SK-N-SH treated with all-trans-retinoic acid at 6 μM for 48 hours (cell line): ENCODE data around the gene CDRT4.

Experiments
- ATAC-seq: fragments of 200-7000 bp; cut with Tn5 transposase; 3 replicates; pipeline ENCODE4 v1.9.1; 2020; ENCODE audit warnings: mild to moderate bottlenecking, moderate library complexity
- BACH2 ChIP-seq: fragments of 250-450 bp; sonication (Bioruptor Pico); IDR thresholded peaks from 2 replicates; pipeline ENCODE4 v1.9.0; 2021; ENCODE audit warnings: mild to moderate bottlenecking, borderline replicate concordance
- CREB5 ChIP-seq: fragments of 250-450 bp; sonication (Bioruptor Pico); IDR thresholded peaks from 2 replicates; pipeline ENCODE4 v1.5.1; 2020; ENCODE audit warnings: low read depth, mild to moderate bottlenecking, moderate library complexity
- CSDC2 ChIP-seq: fragments of 250-450 bp; sonication (Bioruptor Pico); IDR thresholded peaks from 2 replicates; pipeline ENCODE4 v1.5.0; 2020; ENCODE audit warnings: mild to moderate bottlenecking, moderate library complexity
- CSRNP3 ChIP-seq: fragments of 250-450 bp; sonication (Bioruptor Pico); IDR thresholded peaks from 2 replicates; pipeline ENCODE4 v1.5.1; 2021; ENCODE audit warnings: mild to moderate bottlenecking, moderate library complexity
- ESRRG ChIP-seq: fragments of 250-450 bp; sonication (Bioruptor Pico); IDR thresholded peaks from 2 replicates; pipeline ENCODE4 v1.6.1; 2021; ENCODE audit warnings: mild to moderate bottlenecking
- GLIS3 ChIP-seq: fragments of 250-450 bp; sonication (Bioruptor Pico); IDR thresholded peaks from 2 replicates; pipeline ENCODE4 v1.5.0; 2020; ENCODE audit warnings: mild to moderate bottlenecking, moderate library complexity
- ISL1 ChIP-seq: fragments of 250-450 bp; sonication (Bioruptor Pico); IDR thresholded peaks from 2 replicates; pipeline ENCODE4 v2.1.2; 2022; ENCODE audit warnings: mild to moderate bottlenecking, moderate library complexity
- OSR1 ChIP-seq: fragments of 250-450 bp; sonication (Bioruptor Pico); IDR thresholded peaks from 2 replicates; pipeline ENCODE4 v1.8.0; 2022; ENCODE audit warnings: moderate library complexity, mild to moderate bottlenecking, inconsistent platforms
- PATZ1 ChIP-seq: fragments of 250-450 bp; sonication (Bioruptor Pico); IDR thresholded peaks from 2 replicates; pipeline ENCODE4 v1.8.0; 2020; ENCODE audit warnings: mild to moderate bottlenecking, moderate library complexity, borderline replicate concordance
- POU6F1 ChIP-seq: fragments of 250-450 bp; sonication (Bioruptor Pico); IDR thresholded peaks from 2 replicates; pipeline ENCODE4 v1.8.0; 2021; ENCODE audit warnings: low read depth, mild to moderate bottlenecking, moderate library complexity, borderline replicate concordance
- PPARA ChIP-seq: fragments of 250-450 bp; sonication (Bioruptor Pico); IDR thresholded peaks from 2 replicates; pipeline ENCODE4 v1.5.0; 2020; ENCODE audit warnings: mild to moderate bottlenecking, borderline replicate concordance
- SNAI2 ChIP-seq: fragments of 250-450 bp; sonication (Bioruptor Pico); IDR thresholded peaks from 2 replicates; pipeline ENCODE4 v1.5.0; 2020; ENCODE audit warnings: mild to moderate bottlenecking, moderate library complexity
- TCF4 ChIP-seq: fragments of 250-450 bp; sonication (Bioruptor Pico); IDR thresholded peaks from 2 replicates; pipeline ENCODE4 v1.8.0; 2021; ENCODE audit warnings: mild to moderate bottlenecking, moderate library complexity, borderline replicate concordance
- TSHZ2 ChIP-seq: fragments of 250-450 bp; sonication (Bioruptor Pico); IDR thresholded peaks from 2 replicates; pipeline ENCODE4 v1.5.0; 2020; ENCODE audit warnings: mild to moderate bottlenecking, moderate library complexity
- ZC3H10 ChIP-seq: fragments of 250-450 bp; sonication (Bioruptor Pico); IDR thresholded peaks from 2 replicates; pipeline ENCODE4 v1.5.1; 2021; ENCODE audit warnings: mild to moderate bottlenecking, moderate library complexity
- ZFP3 ChIP-seq: fragments of 250-450 bp; sonication (Bioruptor Pico); IDR thresholded peaks from 2 replicates; pipeline ENCODE4 v1.5.0; 2020; ENCODE audit warnings: mild to moderate bottlenecking, moderate library complexity
- ZFP30 ChIP-seq: fragments of 450-650 bp; formaldehyde crosslinking; IDR thresholded peaks from 2 replicates; pipeline ENCODE4 v1.5.0; 2022; ENCODE audit warnings: mild to moderate bottlenecking, moderate library complexity
- ZNF70 ChIP-seq: fragments of 450-650 bp; formaldehyde crosslinking; IDR thresholded peaks from 2 replicates; pipeline ENCODE4 v1.5.0; 2020; ENCODE audit warnings: mild to moderate bottlenecking, moderate library complexity
- ZNF8 ChIP-seq: fragments of 450-650 bp; formaldehyde crosslinking; IDR thresholded peaks from 2 replicates; pipeline ENCODE4 v1.5.0; 2020; ENCODE audit warnings: mild to moderate bottlenecking, moderate library complexity

The CDRT4 gene

GRCh38 chr17:15509095-15509494 is 41.7 kb upstream of the CDRT4 start:
- TF ChIP-seq GLIS3 (CRISPR knock-in tag) = no peak
- TF ChIP-seq ZNF70 (CRISPR knock-in tag) = no peak
- TF ChIP-seq TSHZ2 (CRISPR knock-in tag) = no peak
- no peak for TF ChIP-seq PPARA
- no peak for TF ChIP-seq PATZ1
- TF ChIP-seq OSR1 (CRISPR knock-in tag) = no peak
- no peak for TF ChIP-seq BACH2 (CRISPR knock-in tag)
- no peak for TF ChIP-seq ZC3H10 (CRISPR knock-in tag)
- no peak for TF ChIP-seq POU6F1 (CRISPR knock-in tag)
- no peak for TF ChIP-seq CSDC2 (CRISPR knock-in tag)
- TF ChIP-seq TCF4 (CRISPR knock-in tag) = no peak
- TF ChIP-seq SNAI2 (CRISPR knock-in tag) = no peak
- TF ChIP-seq ISL1 = no peak
- no peak for ATAC-seq

- TF ChIP-seq ZC3H10 (CRISPR knock-in tag) (no peak), POU6F1 (CRISPR knock-in tag) (no peak), OSR1 (CRISPR knock-in tag) (no peak), CSDC2 (CRISPR knock-in tag) (no peak), ESRRG (CRISPR knock-in tag) (no peak), CREB5 (no peak), CSRNP3 (CRISPR knock-in tag) (no peak), ZNF8 (CRISPR knock-in tag) (no peak), ZNF70 (CRISPR knock-in tag) (no peak), GLIS3 (CRISPR knock-in tag) (no peak)
- ATAC-seq = no peak
Observed at GRCh38 chr17:15508466-15508865, 41.0 kb upstream of the CDRT4 start.

- no peak for ATAC-seq
- TF ChIP-seq TCF4 (CRISPR knock-in tag) (no peak), ZNF70 (CRISPR knock-in tag) (no peak), POU6F1 (CRISPR knock-in tag) (no peak), PATZ1 (no peak), ZFP30 (CRISPR knock-in tag) (no peak), ZFP3 (no peak), PPARA (no peak), GLIS3 (CRISPR knock-in tag) (no peak), CSDC2 (CRISPR knock-in tag) (no peak), ZC3H10 (CRISPR knock-in tag) (no peak), OSR1 (CRISPR knock-in tag) (no peak), TSHZ2 (CRISPR knock-in tag) (no peak), ISL1 (no peak)
Observed at GRCh38 chr17:15507896-15508295, 40.5 kb upstream of the CDRT4 start.
